ENCODE results near the gene TIAM1. TPM values are rescaled to one million over a fixed set of nuclear protein-coding genes. Genes with fewer than 3 reads are reported as not detected.
A peak's percentile ranks its signal among the peaks of the same experiment; 100 is the strongest.

The TIAM1 gene
- total RNA-seq, 1 donor from 2014 or later, result 6.6 TPM

- no peak for DNase-seq (ENCODE audit: low spot score)
- TF ChIP-seq CTCF (IDR thresholded peaks at IDR 0.05), result no peak
- H3K27me3 Mint-ChIP-seq (ENCODE audit: low read depth), result no peaks in the 10 kb centered on the region
- H3K36me3 Mint-ChIP-seq (ENCODE audit: low read depth), result no peaks in the 10 kb centered on the region
- H3K27ac Mint-ChIP-seq (ENCODE audit: unreplicated experiment), result no peak overlapping the region
- H3K4me1 Mint-ChIP-seq (ENCODE audit: low read depth), result no peaks in the 10 kb centered on the region
- H3K4me3 Mint-ChIP-seq (ENCODE audit: unreplicated experiment), result no peak overlapping the region
- H3K9me3 Mint-ChIP-seq (ENCODE audit: low read depth), result no peaks in the 10 kb centered on the region
Observed at GRCh38 chr21:31267644-31268043, 76.4 kb downstream of the TIAM1 start.

GRCh38 chr21:31266241-31266640 lies 77.8 kb downstream of the TIAM1 start:
- no peaks in the 10 kb centered on the region for H3K36me3 Mint-ChIP-seq (ENCODE audit: low read depth)
- no peaks in the 10 kb centered on the region for H3K27me3 Mint-ChIP-seq (ENCODE audit: low read depth)
- TF ChIP-seq CTCF (IDR thresholded peaks at IDR 0.05), result no peak
- H3K27ac Mint-ChIP-seq (ENCODE audit: unreplicated experiment), result no peak overlapping the region
- H3K9me3 Mint-ChIP-seq (ENCODE audit: low read depth), result no peaks in the 10 kb centered on the region
- H3K4me3 Mint-ChIP-seq (ENCODE audit: unreplicated experiment), result no peak overlapping the region
- H3K4me1 Mint-ChIP-seq (ENCODE audit: low read depth), result no peaks in the 10 kb centered on the region
- no peak for DNase-seq (ENCODE audit: low spot score)

- H3K4me3 Mint-ChIP-seq (ENCODE audit: unreplicated experiment), result no peak overlapping the region
- no peak overlapping the region for H3K27ac Mint-ChIP-seq (ENCODE audit: unreplicated experiment)
- no peaks in the 10 kb centered on the region for H3K36me3 Mint-ChIP-seq (ENCODE audit: low read depth)
- TF ChIP-seq CTCF (IDR thresholded peaks at IDR 0.05), result no peak
- no peaks in the 10 kb centered on the region for H3K27me3 Mint-ChIP-seq (ENCODE audit: low read depth)
- H3K4me1 Mint-ChIP-seq (ENCODE audit: low read depth), result no peaks in the 10 kb centered on the region
- no peak for DNase-seq (ENCODE audit: low spot score)
- no peaks in the 10 kb centered on the region for H3K9me3 Mint-ChIP-seq (ENCODE audit: low read depth)
Observed at GRCh38 chr21:31265366-31266013, 78.6 kb downstream of the TIAM1 start.

GRCh38 chr21:31264574-31264973 lies 79.5 kb downstream of the TIAM1 start:
- no peaks in the 10 kb centered on the region for H3K36me3 Mint-ChIP-seq (ENCODE audit: low read depth)
- H3K27ac Mint-ChIP-seq (ENCODE audit: unreplicated experiment), result no peak overlapping the region
- TF ChIP-seq CTCF (IDR thresholded peaks at IDR 0.05), result peak; percentile 10
- H3K27me3 Mint-ChIP-seq (ENCODE audit: low read depth), result no peaks in the 10 kb centered on the region
- no peak overlapping the region for H3K4me3 Mint-ChIP-seq (ENCODE audit: unreplicated experiment)
- DNase-seq (ENCODE audit: low spot score), result no peak
- H3K4me1 Mint-ChIP-seq (ENCODE audit: low read depth), result no peaks in the 10 kb centered on the region
- no peaks in the 10 kb centered on the region for H3K9me3 Mint-ChIP-seq (ENCODE audit: low read depth)

GRCh38 chr21:31262728-31263127 lies 81.3 kb downstream of the TIAM1 start:
- no peaks in the 10 kb centered on the region for H3K9me3 Mint-ChIP-seq (ENCODE audit: low read depth)

More at GRCh38 chr21:31262728-31263127, 81.3 kb downstream of the TIAM1 start:
- peaks cover 5% of the 10 kb centered on the region for H3K4me1 Mint-ChIP-seq (ENCODE audit: low read depth)
- no peak for TF ChIP-seq CTCF (IDR thresholded peaks at IDR 0.05)
- no peak overlapping the region for H3K4me3 Mint-ChIP-seq (ENCODE audit: unreplicated experiment)
- H3K27me3 Mint-ChIP-seq (ENCODE audit: low read depth), result no peaks in the 10 kb centered on the region
- H3K36me3 Mint-ChIP-seq (ENCODE audit: low read depth), result no peaks in the 10 kb centered on the region
- H3K27ac Mint-ChIP-seq (ENCODE audit: unreplicated experiment), result no peak overlapping the region
- DNase-seq (ENCODE audit: low spot score), result no peak
